ENCODE measurements around the gene DUT. TPM values are rescaled to one million over a fixed set of nuclear protein-coding genes. Genes with fewer than 3 reads are reported as not detected.

The DUT gene
- total RNA-seq, 4 donors from 2014 or later, result 69.6 to 140 (median 84.0) TPM

- WGBS, 2 donors, result 86 to 91% methylated on average over 2 of the region's 2 CpGs
- TF ChIP-seq POLR2A (IDR thresholded peaks at IDR 0.05), result no peak
- no peak for TF ChIP-seq CTCF (IDR thresholded peaks at IDR 0.05)
- H3K4me3 ChIP-seq (ENCODE audit: low read depth, poor library complexity, severe bottlenecking), result no peak overlapping the region
- intact Hi-C loops (cut with DNase I; ENCODE audit: low total_unique reads), result no loop called here
- no peak for DNase-seq (ENCODE audit: low spot score in 2 of 2)
Measured at GRCh38 chr15:48371961-48372360, 40.7 kb downstream of the DUT start.

DNA sequence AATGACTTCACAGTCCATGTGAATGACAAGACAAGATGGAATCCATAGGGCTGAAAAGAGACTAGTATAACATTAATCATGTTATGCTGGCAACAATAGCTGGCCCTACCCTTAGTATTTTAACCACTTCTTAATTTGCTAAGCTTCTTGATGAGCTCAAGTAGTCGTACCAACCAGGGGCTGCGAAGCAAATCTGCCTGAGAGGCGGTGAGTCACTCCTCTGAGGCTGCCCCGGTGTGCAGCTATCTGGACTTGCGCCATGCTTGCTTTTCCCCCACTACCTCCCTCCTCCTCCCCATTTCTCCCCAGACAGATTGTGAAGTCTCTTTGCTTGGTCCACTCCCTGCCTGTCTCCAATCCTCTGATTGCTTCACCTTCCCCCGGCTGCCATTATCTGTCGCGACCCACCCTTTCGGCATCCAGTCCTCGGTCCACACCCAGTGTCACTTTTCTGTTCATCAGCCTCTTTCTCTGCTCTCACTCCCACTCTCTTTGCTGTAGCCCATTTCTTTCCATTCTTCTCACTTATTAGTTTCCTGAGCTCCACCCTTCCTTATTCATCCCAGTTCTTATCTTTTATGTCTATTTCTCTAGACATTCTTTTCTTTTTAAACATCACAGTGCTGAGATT lies 42.7 kb downstream of the DUT start:
- intact Hi-C loops (cut with DNase I; ENCODE audit: low total_unique reads), result no loop called here
- no peak for DNase-seq (ENCODE audit: low spot score in 2 of 2)
- H3K4me3 ChIP-seq (ENCODE audit: low read depth, poor library complexity, severe bottlenecking), result no peak overlapping the region
- TF ChIP-seq POLR2A (IDR thresholded peaks at IDR 0.05) (no peak), CTCF (IDR thresholded peaks at IDR 0.05) (no peak)
- WGBS, 2 donors, result 73 to 75% methylated on average over 10 of the region's 10 CpGs

GRCh38 chr15:48374472-48374871 lies 43.2 kb downstream of the DUT start:
- TF ChIP-seq CTCF (IDR thresholded peaks at IDR 0.05) (no peak), POLR2A (IDR thresholded peaks at IDR 0.05) (no peak)
- WGBS, 2 donors, result 82 to 85% methylated on average over 3 of the region's 3 CpGs
- no peak overlapping the region for H3K4me3 ChIP-seq (ENCODE audit: low read depth, poor library complexity, severe bottlenecking)
- intact Hi-C loops (cut with DNase I; ENCODE audit: low total_unique reads), result no loop called here
- no peak for DNase-seq (ENCODE audit: low spot score in 2 of 2)

- DNase-seq (ENCODE audit: low spot score in 2 of 2), result no peak
- TF ChIP-seq POLR2A (IDR thresholded peaks at IDR 0.05) (no peak), CTCF (IDR thresholded peaks at IDR 0.05) (no peak)
- intact Hi-C loops (cut with DNase I; ENCODE audit: low total_unique reads), result no loop called here
- WGBS, 2 donors, result 95 to 96% methylated on average over 2 of the region's 2 CpGs
- H3K4me3 ChIP-seq (ENCODE audit: low read depth, poor library complexity, severe bottlenecking), result no peak overlapping the region
Measured at GRCh38 chr15:48375767-48376166, 44.5 kb downstream of the DUT start.

DNA sequence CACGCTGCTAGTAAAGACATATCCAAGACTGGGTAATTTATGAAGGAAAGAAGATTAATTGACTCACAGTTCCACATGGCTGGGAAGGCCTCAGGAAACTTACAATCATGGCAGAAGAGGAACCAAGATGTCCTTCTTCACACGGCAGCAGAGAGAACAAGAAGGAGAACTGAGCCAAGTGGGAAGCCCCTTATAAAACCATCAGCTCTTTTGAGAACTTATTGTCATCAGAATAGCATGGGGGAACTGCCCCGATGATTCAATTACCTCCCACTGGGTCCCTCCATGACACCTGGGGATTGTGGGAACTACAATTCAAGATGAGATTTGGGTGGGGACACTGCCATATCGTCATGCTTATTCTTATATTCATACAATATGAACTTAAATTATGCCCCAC lies 49.0 kb downstream of the DUT start:
- TF ChIP-seq POLR2A (IDR thresholded peaks at IDR 0.05) (no peak), CTCF (IDR thresholded peaks at IDR 0.05) (no peak)
- intact Hi-C loops (cut with DNase I; ENCODE audit: low total_unique reads), result no loop called here
- 82 to 92% methylated on average over 4 of the region's 4 CpGs for WGBS, 2 donors
- no peak overlapping the region for H3K4me3 ChIP-seq (ENCODE audit: low read depth, poor library complexity, severe bottlenecking)
- DNase-seq (ENCODE audit: low spot score in 2 of 2), result no peak

- intact Hi-C loops (cut with DNase I; ENCODE audit: low total_unique reads), result no loop called here
- WGBS, 2 donors, result 60 to 66% methylated on average over 4 of the region's 4 CpGs
- no peak for DNase-seq (ENCODE audit: low spot score in 2 of 2)
- no peak overlapping the region for H3K4me3 ChIP-seq (ENCODE audit: low read depth, poor library complexity, severe bottlenecking)
- TF ChIP-seq CTCF (IDR thresholded peaks at IDR 0.05), result no peak
- TF ChIP-seq POLR2A (IDR thresholded peaks at IDR 0.05), result no peak
Measured at GRCh38 chr15:48381861-48382260, 50.6 kb downstream of the DUT start.
